D721Med (cell line): Measurements from ENCODE around the gene INPP4B.

ENCODE experiments used
- DNase-seq: peaks from one replicate; pipeline ENCODE4 v3.0.0; 2011; ENCODE audit warnings: low spot score; ENCODE audit not compliant: insufficient read length
- FAIRE-seq: peaks from 2 replicates; lab custom pipeline; 2011; peaks lifted over from hg19 to GRCh38; lab: Jason Lieb, UNC
- CTCF ChIP-seq: IDR thresholded peaks from 2 replicates; pipeline ENCODE4 v1.5.1; 2012; ENCODE audit warnings: mild to moderate bottlenecking, control low read depth; ENCODE audit not compliant: insufficient read depth; ENCODE audit errors: missing control alignments

INPP4B gene

GRCh38 chr4:142326181-142326580, 519.9 kb downstream of the INPP4B start:
- DNase-seq (no peak), FAIRE-seq (no peak)
- TF ChIP-seq CTCF, result no peak

DNA sequence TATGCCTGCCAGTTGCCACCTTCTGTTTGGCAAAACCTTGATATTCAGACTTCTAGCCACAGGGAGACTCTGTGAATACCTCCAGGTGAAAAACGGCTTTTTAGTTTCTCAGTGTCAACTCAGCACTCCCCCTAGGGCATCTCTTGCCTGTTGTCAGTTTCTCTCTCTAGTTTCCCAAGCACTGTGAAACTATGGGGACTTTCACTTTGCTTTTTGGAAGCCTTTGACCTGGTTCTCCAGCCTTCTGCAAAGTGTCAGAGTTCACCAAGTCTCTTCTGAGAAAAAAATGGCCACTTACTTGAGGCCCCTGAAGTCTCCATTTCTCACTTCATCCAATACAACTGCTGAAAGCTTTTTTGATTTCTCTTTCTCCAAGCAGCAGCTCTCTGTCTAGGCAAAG, 521.5 kb downstream of the INPP4B start:
- FAIRE-seq (no peak), DNase-seq (no peak)
- TF ChIP-seq CTCF, result no peak

DNA sequence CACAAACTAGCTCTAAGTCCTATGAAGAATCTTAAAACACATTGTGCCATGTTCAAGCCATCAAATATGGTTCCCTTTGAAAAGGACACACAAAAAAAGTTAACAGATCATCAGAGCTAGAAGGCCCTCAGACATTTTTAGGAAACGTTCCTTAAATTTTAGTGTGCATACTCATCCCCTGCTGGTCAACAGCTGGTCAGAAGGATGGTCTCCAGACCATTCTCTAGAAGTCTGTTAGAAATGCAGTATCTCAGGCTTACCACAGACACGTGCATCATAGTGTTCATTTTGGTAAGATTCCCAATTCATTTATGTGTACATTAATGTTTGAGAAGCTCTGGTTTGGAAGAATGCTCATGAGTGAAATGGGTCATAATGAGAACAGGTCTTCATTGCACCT, 523.1 kb downstream of the INPP4B start:
- FAIRE-seq, result no peak
- TF ChIP-seq CTCF, result no peak
- no peak for DNase-seq

DNA sequence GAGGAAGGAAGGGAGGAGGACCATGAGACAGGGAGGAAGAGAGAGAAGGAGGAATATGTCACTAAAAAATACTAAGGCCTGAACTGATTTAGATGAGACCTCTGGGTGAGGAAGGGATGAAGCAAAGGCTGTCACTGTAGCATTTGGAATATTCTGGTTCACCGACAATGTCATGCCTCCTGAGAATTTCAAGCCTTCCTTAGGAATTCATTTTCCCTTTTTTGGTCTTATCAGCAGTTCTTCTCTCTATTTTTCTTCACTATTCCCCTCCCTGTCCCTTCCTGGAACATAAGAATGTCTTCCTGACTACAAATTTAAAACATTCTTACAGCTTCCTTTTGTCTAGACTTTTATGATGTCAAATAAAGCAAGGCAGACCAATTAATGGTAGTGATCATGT, 527.8 kb downstream of the INPP4B start:
- TF ChIP-seq CTCF, result no peak
- FAIRE-seq (no peak), DNase-seq (no peak)

GRCh38 chr4:142316913-142317312, 529.2 kb downstream of the INPP4B start:
- TF ChIP-seq CTCF, result no peak
- no peak for DNase-seq
- no peak for FAIRE-seq

GRCh38 chr4:142316025-142316424, 530.1 kb downstream of the INPP4B start:
- DNase-seq (no peak), FAIRE-seq (no peak)
- no peak for TF ChIP-seq CTCF

DNA sequence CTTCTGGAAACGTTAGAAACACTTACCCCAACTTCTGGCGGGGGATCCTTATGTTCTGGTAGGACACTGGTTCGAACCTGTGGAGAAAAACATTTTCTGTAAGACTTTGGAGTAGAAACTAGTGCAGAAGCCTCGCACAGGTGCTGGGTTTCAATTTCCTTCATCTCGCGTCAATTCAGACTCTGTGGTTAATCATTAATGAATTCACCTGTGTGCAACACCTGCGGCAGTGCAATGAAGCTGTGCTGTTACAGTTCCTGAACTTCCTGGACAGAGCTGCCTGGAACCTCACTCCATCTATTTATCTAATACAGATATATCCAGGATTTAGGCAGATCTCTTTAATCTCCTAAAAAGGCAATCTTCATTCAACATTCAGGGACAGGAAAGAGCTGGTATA, 531.4 kb downstream of the INPP4B start:
- no peak for FAIRE-seq
- no peak for DNase-seq
- no peak for TF ChIP-seq CTCF
